HFF-Myc (cell line): Measurements from ENCODE around the gene ZBTB24.
"Not testable (repeated sequence)": the region's sequence is repeated elsewhere in the genome, so short reads cannot be mapped to it uniquely, and the experiment has no call there.

Source experiments
- DNase-seq: peaks from one replicate; pipeline ENCODE4 v3.0.0-alpha.2; 2011; ENCODE audit warnings: low read depth; ENCODE audit errors: extremely low read depth
- H3K4me3 ChIP-seq: replicated peaks from 2 replicates; pipeline ENCODE4 v1.5.1; 2011; ENCODE audit warnings: low read depth, mild to moderate bottlenecking, control low read depth, low read length
- CTCF ChIP-seq: IDR thresholded peaks from 2 replicates; pipeline ENCODE4 v1.5.1; 2012; ENCODE audit warnings: mild to moderate bottlenecking, low read depth, low read length, control low read depth; ENCODE audit errors: missing control alignments

The ZBTB24 gene

GRCh38 chr6:109465772-109466171 is 17.2 kb downstream of the ZBTB24 start:
- no peak for TF ChIP-seq CTCF
- DNase-seq, result no peak
- no peak overlapping the region for H3K4me3 ChIP-seq

GRCh38 chr6:109461733-109462526 is 21.1 kb downstream of the ZBTB24 start:
- no peak for DNase-seq
- H3K4me3 ChIP-seq, result no peak overlapping the region
- TF ChIP-seq CTCF, result no peak

- not testable (repeated sequence) for DNase-seq
Observed at GRCh38 chr6:109461205-109461604, 21.8 kb downstream of the ZBTB24 start.

GRCh38 chr6:109460161-109460829 is 22.7 kb downstream of the ZBTB24 start:
- no peak overlapping the region for H3K4me3 ChIP-seq
- DNase-seq, result no peak
- no peak for TF ChIP-seq CTCF

More at GRCh38 chr6:109461205-109461604, 21.8 kb downstream of the ZBTB24 start:
- not testable (repeated sequence) for H3K4me3 ChIP-seq

- DNase-seq, result no peak
- TF ChIP-seq CTCF, result no peak
- no peak overlapping the region for H3K4me3 ChIP-seq
Observed at GRCh38 chr6:109458774-109459531, 24.1 kb downstream of the ZBTB24 start.

GRCh38 chr6:109457562-109457996 is 25.4 kb downstream of the ZBTB24 start:
- DNase-seq, result no peak
- 0 out of 2 replicates have a peak overlapping the region, but pooled peaks have one; percentile 75 for H3K4me3 ChIP-seq
- no peak for TF ChIP-seq CTCF
